ENCODE results near the gene ARFGEF3.

GRCh38 chr6:138370631-138371451 lies 209.1 kb downstream of the ARFGEF3 start:
- TF ChIP-seq CTCF (conservative IDR thresholded peaks at IDR 0.05) (no peak), ZFX (IDR thresholded peaks at IDR 0.05) (no peak)

Measured in C4-2B (cell line).